HG02571 (cell line): Measurements from ENCODE around the gene CUTA.
"Not testable (repeated sequence)": the region's sequence is repeated elsewhere in the genome, so short reads cannot be mapped to it uniquely, and the experiment has no call there.

Experiments used
- ATAC-seq: cut with Tn5 transposase; IDR thresholded peaks from one replicate; pipeline ENCODE4 v1.9.1; 2021; ENCODE audit warnings: mild to moderate bottlenecking, moderate library complexity; ENCODE audit not compliant: unreplicated experiment

CUTA gene

DNA sequence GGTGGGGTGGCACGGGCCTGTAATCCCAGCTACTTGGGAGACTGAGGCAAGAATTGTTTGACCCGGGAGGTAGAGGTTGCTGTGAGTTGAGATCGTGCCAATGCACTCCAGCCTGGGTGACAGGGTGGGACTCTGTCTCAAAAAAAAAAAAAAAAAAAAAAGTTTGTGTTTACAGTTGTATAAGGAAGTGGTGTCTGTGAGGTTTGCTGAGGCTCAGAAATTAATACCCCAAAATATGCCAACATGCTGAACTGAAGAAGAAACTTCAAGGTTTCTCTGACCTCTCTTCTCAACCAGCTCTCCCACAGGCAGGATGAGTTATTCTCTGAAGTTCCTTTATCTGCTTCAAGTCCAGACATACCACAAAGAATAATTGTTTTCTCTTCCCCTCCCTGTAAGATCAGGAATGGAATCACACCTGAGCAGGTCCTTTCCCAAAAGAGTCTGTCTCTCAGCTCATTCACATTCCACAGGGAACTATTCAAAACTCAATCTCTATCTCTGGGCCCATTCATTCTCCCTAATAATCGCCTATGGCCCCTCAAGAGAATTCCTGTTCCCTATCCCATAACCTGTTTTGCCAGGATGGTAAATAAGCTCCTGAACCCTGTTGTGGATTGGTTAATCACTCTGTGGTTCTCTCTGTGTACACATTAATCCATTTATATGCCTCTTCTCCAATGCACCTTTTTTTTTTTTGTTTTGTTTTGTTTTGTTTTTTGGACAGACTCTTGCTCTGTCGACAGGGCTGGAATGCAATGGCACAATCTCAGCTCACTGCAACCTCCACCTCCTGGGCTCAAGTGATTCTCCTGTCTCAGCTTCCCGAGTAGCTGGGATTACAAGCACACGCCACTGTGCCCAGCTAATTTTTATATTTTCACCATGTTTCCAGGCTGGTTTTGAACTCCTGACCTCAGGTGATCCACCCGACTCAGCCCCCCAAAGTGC, 43.7 kb downstream of the CUTA start:
- no peak for ATAC-seq

DNA sequence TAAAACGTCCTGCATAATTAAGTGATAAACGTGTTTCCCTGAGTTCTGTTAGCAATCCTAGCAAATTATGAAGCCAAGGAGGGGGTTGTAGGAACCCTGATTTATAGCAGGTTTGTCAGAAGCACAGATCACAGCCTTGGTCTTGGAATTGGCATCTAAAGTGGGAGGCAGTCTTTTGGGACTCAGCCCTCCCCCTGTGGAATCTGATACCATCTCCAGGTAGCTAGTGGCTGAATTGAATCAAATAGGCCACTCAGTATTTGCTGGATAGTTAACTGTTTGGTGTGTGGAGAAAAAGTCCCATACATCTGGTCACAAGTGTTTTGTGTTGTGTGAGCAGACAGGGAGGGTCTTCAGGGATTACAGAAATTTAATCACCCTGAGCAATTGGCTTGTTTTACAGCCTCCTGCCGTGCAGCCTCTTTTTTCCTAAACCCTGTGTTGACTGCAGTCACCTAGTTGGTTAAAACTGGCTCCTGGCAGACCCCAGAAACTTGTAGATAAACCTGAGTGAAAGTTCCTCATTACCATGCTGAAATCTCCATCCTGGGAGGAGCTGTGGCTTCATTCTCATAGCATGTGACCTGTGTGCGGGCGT, 45.3 kb downstream of the CUTA start:
- no peak for ATAC-seq

DNA sequence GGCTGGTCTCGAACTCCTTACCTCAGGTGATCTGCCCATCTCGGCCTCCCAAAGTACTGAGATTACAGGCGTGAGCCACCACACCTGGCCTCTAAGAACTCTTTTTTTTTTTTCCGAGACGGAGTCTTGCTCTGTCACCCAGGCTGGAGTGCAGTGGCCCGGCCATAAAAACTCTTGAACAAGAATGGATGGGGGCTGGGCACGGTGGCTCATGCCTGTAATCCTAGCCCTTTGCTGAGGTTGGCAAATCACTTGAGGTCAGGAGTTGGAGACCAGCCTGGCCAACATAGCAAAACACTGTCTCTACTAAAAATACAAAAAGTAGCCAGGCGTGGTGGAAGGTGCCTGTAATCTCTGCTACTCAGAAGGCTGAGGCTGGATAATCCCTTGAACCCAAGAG, 46.0 kb downstream of the CUTA start:
- ATAC-seq, result not testable (repeated sequence)

DNA sequence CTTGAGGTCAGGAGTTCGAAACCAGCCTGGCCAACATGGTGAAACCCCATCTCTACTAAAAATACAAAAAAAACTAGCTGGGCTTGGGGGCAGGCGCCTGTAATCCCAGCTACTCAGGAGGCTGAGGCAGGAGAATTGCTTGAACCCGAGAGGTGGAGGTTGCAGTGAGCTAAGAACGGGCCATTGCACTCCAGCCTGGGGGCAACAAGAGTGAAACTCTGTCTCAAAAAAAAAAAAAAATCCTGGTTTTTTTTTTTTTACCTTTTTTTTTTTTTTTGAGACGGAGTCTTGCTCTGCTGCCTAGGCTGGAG, 50.2 kb downstream of the CUTA start:
- ATAC-seq, result not testable (repeated sequence)

DNA sequence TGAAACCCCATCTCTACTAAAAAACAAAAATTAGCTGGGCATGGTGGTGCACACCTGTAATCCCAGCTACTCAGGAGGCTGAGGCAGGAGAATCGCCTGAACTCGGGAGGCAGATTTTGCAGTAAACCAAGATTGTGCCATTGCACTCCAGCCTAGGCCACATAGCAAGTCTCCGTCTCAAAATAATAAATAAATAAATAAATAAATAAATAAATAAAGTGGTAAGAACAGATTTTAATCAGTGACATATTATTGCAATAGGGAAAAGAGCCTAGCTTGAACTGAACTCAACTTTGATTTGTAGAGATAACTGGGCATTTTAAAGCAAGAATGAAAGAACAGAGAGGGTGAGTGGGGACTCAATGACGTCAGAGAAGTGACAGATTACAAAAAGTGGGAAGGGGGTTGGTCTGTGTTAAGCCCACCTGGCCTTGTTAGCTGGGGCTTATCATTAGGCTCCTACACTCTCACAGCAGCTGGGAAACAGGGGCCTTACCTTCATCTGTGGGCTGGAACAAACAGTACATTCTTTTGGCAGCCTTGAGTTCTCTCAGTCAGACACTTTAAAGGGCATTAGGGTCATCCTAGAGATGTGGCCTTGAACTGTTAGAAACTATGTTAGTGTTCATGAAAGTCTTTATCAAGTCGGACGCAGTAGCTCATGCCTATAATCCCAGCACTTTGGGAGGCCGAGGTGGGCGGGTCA, 50.7 kb downstream of the CUTA start:
- ATAC-seq, result no peak
